Smooth muscle cell (in vitro differentiated cells): Measurements from ENCODE around the gene MSANTD7. TPM values are rescaled to one million over a fixed set of nuclear protein-coding genes. Genes with fewer than 3 reads are reported as not detected.
"Not testable (repeated sequence)": the region's sequence is repeated elsewhere in the genome, so short reads cannot be mapped to it uniquely, and the experiment has no call there.

Experiments used
- DNase-seq: peaks from one replicate; lab custom pipeline; 2025; ENCODE audit not compliant: unreplicated experiment; lab: John Stamatoyannopoulos, UW
- H2AFZ ChIP-seq: fragments of 200-600 bp; sonication (generic); 2 replicates; pipeline ENCODE4 v1.6.0; 2016; ENCODE audit warnings: antibody characterized with exemption, low read depth, mild to moderate bottlenecking
- H3F3A ChIP-seq: fragments of 200-600 bp; sonication (generic); 2 replicates; pipeline ENCODE4 v1.6.0; 2017; ENCODE audit warnings: antibody characterized with exemption, low read depth
- H3K27ac ChIP-seq: fragments of 200-600 bp; sonication (generic); 2 replicates; pipeline ENCODE4 v1.5.1; 2016; ENCODE audit warnings: low read depth, mild to moderate bottlenecking
- H3K27me3 ChIP-seq: fragments of 200-600 bp; sonication (generic); 2 replicates; pipeline ENCODE4 v1.6.1; 2016; ENCODE audit warnings: low read depth, mild to moderate bottlenecking
- H3K36me3 ChIP-seq: fragments of 200-600 bp; sonication (generic); 2 replicates; pipeline ENCODE4 v1.5.1; 2016; ENCODE audit warnings: low read depth
- H3K4me1 ChIP-seq: fragments of 200-600 bp; sonication (generic); 2 replicates; pipeline ENCODE4 v1.5.1; 2016; ENCODE audit warnings: low read depth
- H3K4me2 ChIP-seq: fragments of 200-600 bp; sonication (generic); 2 replicates; pipeline ENCODE4 v1.6.0; 2016; ENCODE audit warnings: mild to moderate bottlenecking
- H3K4me3 ChIP-seq: fragments of 200-600 bp; sonication (generic); 2 replicates; pipeline ENCODE4 v1.5.1; 2016; ENCODE audit warnings: mild to moderate bottlenecking
- H3K79me2 ChIP-seq: fragments of 200-600 bp; sonication (generic); 2 replicates; pipeline ENCODE4 v1.6.0; 2016; ENCODE audit warnings: low read depth, mild to moderate bottlenecking
- H3K9ac ChIP-seq: fragments of 200-600 bp; sonication (generic); 2 replicates; pipeline ENCODE4 v1.6.0; 2016; ENCODE audit warnings: low read depth
- H3K9me3 ChIP-seq: fragments of 200-600 bp; sonication (generic); replicated peaks from 2 replicates; pipeline ENCODE4 v1.5.1; 2016; ENCODE audit warnings: low read depth
- H4K20me1 ChIP-seq: fragments of 200-600 bp; sonication (generic); 2 replicates; pipeline ENCODE4 v1.6.0; 2016; ENCODE audit warnings: low read depth
- WGBS: methylation state at CpG from one replicate; pipeline ENCODE4 v1.1.7; 2016; ENCODE audit warnings: low lambda C conversion rate; 5-methylcytosine and 5-hydroxymethylcytosine counted together
- polyA plus RNA-seq: library from polyadenylated mRNA; unstranded; fragments of >200 nt; fragmentation: Nextera tagmentation; extraction: Ambion mirVana; gene quantifications from 2 replicates; pipeline ENCODE4 v1.2.1, GENCODE V29; 2016
- total RNA-seq: library from RNA; depleted of rRNA; stranded (reverse); fragments of >200 nt; gene quantifications from 2 replicates; pipeline ENCODE4 v1.2.3, GENCODE V29; 2014
- TF ChIP-seq, protein P1 (sequence below): fragments of 200-600 bp; sonication (generic); IDR thresholded peaks from 2 replicates; pipeline ENCODE4 v1.5.1; 2017; ENCODE audit warnings: borderline replicate concordance, mild to moderate bottlenecking, antibody characterized with exemption; ENCODE audit not compliant: insufficient read depth, poor library complexity, severe bottlenecking

MSANTD7 gene
- total and polyA plus RNA-seq, 2 experiments from 2014 or later, result 6.2 to 14.0 TPM

DNA sequence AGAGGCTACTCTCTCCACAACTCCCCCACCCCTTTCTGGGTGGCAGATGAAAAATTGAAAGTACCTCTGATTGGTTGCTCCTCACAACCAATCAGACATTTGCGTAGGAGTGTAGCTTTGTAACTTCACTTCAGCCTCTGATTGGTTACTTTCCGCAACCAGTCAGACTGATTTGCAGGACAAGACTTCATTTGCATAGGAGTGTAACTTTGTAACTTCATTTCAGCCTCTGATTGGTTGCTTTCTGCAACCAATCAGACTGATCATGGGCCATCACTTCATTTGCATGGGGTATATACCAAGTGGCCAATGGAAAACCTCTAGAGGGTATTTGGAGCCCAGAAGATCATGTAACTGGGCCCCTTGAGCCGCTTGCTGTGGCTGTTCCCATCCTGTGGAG is 25.8 kb upstream of the MSANTD7 start:
- no peak overlapping the region for H3K9ac ChIP-seq
- no peaks in the 10 kb centered on the region for H4K20me1 ChIP-seq
- H3K4me2 ChIP-seq, result no peak overlapping the region
- H3K27me3 ChIP-seq, result peaks cover 4% of the 10 kb centered on the region
- H3F3A ChIP-seq, result no peaks in the 10 kb centered on the region
- H3K4me1 ChIP-seq, result no peaks in the 10 kb centered on the region
- 95% methylated on average over 3 of the region's 3 CpGs for WGBS
- no peak for DNase-seq
- H2AFZ ChIP-seq, result no peak overlapping the region
- no peak overlapping the region for H3K4me3 ChIP-seq
- H3K79me2 ChIP-seq, result no peaks in the 10 kb centered on the region
- H3K36me3 ChIP-seq, result no peaks in the 10 kb centered on the region
- H3K9me3 ChIP-seq, result no peaks in the 10 kb centered on the region
- TF ChIP-seq, protein P1, sequence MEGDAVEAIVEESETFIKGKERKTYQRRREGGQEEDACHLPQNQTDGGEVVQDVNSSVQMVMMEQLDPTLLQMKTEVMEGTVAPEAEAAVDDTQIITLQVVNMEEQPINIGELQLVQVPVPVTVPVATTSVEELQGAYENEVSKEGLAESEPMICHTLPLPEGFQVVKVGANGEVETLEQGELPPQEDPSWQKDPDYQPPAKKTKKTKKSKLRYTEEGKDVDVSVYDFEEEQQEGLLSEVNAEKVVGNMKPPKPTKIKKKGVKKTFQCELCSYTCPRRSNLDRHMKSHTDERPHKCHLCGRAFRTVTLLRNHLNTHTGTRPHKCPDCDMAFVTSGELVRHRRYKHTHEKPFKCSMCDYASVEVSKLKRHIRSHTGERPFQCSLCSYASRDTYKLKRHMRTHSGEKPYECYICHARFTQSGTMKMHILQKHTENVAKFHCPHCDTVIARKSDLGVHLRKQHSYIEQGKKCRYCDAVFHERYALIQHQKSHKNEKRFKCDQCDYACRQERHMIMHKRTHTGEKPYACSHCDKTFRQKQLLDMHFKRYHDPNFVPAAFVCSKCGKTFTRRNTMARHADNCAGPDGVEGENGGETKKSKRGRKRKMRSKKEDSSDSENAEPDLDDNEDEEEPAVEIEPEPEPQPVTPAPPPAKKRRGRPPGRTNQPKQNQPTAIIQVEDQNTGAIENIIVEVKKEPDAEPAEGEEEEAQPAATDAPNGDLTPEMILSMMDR, result no peak
- H3K27ac ChIP-seq, result no peak overlapping the region

DNA sequence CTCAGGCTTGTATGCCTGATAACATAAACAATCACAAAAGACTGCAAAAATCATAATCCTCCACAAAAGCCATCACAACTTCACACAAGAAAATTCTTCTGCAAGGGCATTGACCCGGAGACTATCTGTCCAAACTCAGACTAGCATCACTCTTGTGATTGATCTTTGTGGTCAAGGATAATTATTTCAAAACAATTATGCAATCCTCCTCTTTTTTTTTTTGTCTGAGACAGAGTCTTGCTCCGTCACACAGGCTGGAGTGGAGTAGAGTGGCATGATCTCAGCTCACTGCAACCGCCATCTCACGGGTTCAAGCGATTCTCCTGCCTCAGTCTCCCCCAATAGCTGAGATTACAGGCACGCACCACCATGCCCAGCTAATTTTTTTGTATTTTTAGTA is 22.4 kb upstream of the MSANTD7 start:
- H3K4me2 ChIP-seq, result no peak overlapping the region
- H3K36me3 ChIP-seq, result no peaks in the 10 kb centered on the region
- no peaks in the 10 kb centered on the region for H3K27me3 ChIP-seq
- 84% methylated on average over 6 of the region's 6 CpGs for WGBS
- no peak overlapping the region for H3K9ac ChIP-seq
- no peak for DNase-seq
- no peak overlapping the region for H3K27ac ChIP-seq
- no peaks in the 10 kb centered on the region for H3K4me1 ChIP-seq
- TF ChIP-seq, protein P1, result no peak
- H3K9me3 ChIP-seq, result no peaks in the 10 kb centered on the region
- no peaks in the 10 kb centered on the region for H3K79me2 ChIP-seq
- H3K4me3 ChIP-seq, result no peak overlapping the region
- no peaks in the 10 kb centered on the region for H4K20me1 ChIP-seq
- H2AFZ ChIP-seq, result no peak overlapping the region
- no peaks in the 10 kb centered on the region for H3F3A ChIP-seq

DNA sequence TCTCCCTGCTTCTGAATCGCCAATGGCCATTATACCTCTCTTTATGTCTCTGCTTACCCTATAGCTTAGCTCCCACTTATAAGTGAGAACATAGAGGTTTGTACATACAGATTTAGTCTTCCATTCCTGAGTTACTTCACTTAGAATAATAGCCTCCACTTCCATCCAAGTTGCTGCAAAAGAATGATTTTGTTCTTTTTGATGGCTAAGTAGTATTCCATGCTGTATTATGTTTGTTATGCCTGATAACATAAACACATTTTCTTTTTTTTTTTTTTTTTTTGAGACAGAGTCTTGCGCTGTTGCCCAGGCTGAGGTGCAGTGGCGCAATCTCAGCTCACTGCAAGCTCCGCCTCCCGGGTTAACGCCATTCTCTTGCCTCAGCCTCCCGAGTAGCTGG is 21.4 kb upstream of the MSANTD7 start:
- H3K4me2 ChIP-seq, H3K4me3 ChIP-seq, H3K9ac ChIP-seq, H3K79me2 ChIP-seq, H3K9me3 ChIP-seq, DNase-seq, H3K36me3 ChIP-seq, H4K20me1 ChIP-seq, H3K4me1 ChIP-seq, H3K27ac ChIP-seq, H2AFZ ChIP-seq, H3F3A ChIP-seq, H3K27me3 ChIP-seq: not testable (repeated sequence)
- 100% methylated on average over 6 of the region's 7 CpGs for WGBS

DNA sequence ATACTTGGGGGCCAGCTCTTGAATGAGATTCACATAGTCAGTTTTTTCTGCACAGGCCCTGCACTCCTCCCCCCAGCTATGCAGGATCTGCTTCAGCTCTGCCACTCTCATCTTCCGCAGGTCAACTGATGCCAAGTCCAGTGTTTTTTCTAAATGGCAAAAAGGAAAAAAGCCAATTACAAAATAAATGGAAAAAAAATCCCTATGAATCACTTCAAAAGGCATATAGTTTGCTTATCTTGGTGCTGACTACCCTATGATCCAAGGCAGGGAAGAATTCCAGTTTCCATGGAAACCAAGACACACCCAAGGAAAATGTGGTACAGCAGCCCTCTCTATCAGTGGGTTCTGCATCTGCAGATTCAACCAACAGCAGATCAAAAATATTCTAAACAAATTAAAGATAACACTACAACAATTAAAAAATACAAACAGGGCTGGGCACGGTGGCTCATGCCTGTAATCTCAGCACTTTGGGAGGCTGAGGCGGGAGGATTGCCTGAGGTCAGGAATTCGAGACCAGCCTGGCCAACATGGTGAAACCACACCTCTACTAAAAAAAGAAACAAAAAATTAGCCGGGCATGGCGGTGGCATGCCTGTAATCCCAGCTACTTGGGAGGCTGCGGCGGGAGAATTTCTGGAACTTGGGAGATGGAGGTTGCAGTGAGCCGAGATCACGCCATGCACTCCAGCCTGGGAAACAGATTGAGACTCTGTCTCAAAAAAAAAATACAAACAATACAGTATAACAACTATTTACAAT is 17.9 kb upstream of the MSANTD7 start:
- Histone ChIP-seq H3K27ac (no peak overlapping the region), H3K4me2 (no peak overlapping the region), H3K4me3 (no peak overlapping the region), H2AFZ (no peak overlapping the region), H3K9me3 (no peaks in the 10 kb centered on the region), H3K4me1 (no peaks in the 10 kb centered on the region), H4K20me1 (no peaks in the 10 kb centered on the region), H3K79me2 (no peaks in the 10 kb centered on the region), H3K36me3 (no peaks in the 10 kb centered on the region), H3F3A (no peaks in the 10 kb centered on the region), H3K9ac (no peak overlapping the region), H3K27me3 (peaks cover under 1% of the 10 kb centered on the region)
- WGBS, result 91% methylated on average over 10 of the region's 10 CpGs
- DNase-seq, result no peak
- TF ChIP-seq, protein P1, result no peak
